Fibroblast of villous mesenchyme (primary cell): ENCODE data around the gene LDLRAP1. TPM values are rescaled to one million over a fixed set of nuclear protein-coding genes. Genes with fewer than 3 reads are reported as not detected.

ENCODE experiments used
- DNase-seq: peaks from one replicate; pipeline ENCODE4 v3.0.0-alpha.2; 2010; ENCODE audit warnings: low read depth
- H3K4me3 ChIP-seq: 2 replicates; pipeline ENCODE4 v1.5.1; 2011; ENCODE audit warnings: low read depth, mild to moderate bottlenecking, low read length
- CTCF ChIP-seq: IDR thresholded peaks from 2 replicates; pipeline ENCODE4 v1.5.1; 2012; ENCODE audit warnings: low read depth, mild to moderate bottlenecking, low read length; ENCODE audit not compliant: insufficient read depth
- total RNA-seq: library from RNA; depleted of rRNA; stranded (reverse); fragments of >200 nt; gene quantifications from 2 replicates; pipeline ENCODE4 v1.2.3, GENCODE V29; 2012

LDLRAP1 gene
- total RNA-seq, 1 donor: 24.6 TPM

DNA sequence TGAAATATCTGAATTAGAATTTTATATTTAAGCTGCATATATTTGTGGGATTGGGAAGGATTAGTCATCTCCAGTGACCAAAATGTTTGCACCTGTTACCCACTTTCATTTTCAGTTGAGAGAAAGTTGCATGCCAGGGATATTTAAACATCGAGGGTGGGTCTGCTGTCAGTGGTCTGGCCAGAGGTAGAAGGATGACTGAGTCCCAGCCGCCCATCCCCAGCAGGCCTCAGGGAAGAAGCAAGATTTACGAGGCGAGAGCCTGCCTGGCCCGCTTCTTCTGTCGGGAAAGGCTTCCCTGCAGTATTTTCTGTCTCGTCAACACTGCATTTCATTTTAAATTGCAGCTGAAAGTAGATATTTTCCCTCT lies 71.8 kb downstream of the LDLRAP1 start:
- H3K4me3 ChIP-seq: no peak overlapping the region
- no peak for TF ChIP-seq CTCF
- DNase-seq: no peak

- TF ChIP-seq CTCF: no peak
- H3K4me3 ChIP-seq: peak overlapping the region; percentile 65
- no peak for DNase-seq
Observed at GRCh38 chr1:25615563-25616094, 72.2 kb downstream of the LDLRAP1 start.

DNA sequence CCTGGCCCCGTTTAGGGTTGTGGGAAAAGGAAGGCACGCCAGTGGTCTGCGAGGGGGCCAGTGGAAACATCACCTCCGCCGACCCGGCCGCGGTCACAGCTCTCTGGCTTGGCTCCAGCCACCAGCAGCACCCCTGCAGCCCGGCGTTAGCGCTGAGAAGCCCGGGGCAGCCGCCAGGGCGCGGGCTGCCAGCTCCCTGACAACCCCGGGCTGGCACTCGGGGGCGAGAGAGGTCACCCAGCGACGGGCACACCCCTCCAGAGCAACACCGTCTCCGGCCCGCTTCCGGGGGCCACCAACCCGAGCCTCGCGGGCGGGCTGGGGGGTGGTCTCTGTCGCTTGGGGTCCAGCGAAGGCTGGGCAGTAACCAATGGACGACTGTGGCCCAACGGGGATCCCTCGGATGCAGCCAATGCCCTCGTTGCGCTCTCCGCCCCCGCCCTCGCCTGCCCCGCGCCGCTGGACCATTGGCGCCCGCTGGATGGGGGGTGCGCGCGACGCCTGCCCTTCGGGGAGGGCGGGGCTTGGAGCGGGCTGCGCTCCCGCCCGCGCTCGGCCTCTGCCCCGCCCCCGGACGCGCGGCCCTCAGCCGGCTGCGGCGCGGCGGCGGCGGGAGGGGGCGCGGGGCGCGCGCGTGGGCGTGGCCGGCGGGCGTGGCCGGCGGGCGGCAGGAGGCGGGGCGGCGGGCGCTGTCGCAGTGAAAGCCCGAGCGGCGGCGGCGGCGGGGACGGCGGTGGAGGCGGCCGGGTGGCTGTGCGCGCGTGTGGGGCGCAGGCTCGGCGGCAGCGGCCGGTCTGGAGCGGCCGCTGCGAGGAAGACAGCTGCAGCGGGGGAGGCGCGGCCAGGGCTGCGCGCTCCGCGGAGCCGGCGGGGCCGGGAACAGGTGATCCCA lies 72.9 kb downstream of the LDLRAP1 start, which contains the start of gene MAN1C1:
Gene MAN1C1, plus strand, starts transcription at position 697 of the 892 bp plus-strand sequence. CDS start 1,007 bp downstream, outside the sequence.
- TF ChIP-seq CTCF: peak; percentile 43
- H3K4me3 ChIP-seq: peak within 1 kb of the TSS; percentile 65
- DNase-seq: peak; percentile 79

- TF ChIP-seq CTCF: no peak
- DNase-seq: no peak
- H3K4me3 ChIP-seq: peak overlapping the region; percentile 56
Observed at GRCh38 chr1:25616987-25617624, 73.7 kb downstream of the LDLRAP1 start.

DNA sequence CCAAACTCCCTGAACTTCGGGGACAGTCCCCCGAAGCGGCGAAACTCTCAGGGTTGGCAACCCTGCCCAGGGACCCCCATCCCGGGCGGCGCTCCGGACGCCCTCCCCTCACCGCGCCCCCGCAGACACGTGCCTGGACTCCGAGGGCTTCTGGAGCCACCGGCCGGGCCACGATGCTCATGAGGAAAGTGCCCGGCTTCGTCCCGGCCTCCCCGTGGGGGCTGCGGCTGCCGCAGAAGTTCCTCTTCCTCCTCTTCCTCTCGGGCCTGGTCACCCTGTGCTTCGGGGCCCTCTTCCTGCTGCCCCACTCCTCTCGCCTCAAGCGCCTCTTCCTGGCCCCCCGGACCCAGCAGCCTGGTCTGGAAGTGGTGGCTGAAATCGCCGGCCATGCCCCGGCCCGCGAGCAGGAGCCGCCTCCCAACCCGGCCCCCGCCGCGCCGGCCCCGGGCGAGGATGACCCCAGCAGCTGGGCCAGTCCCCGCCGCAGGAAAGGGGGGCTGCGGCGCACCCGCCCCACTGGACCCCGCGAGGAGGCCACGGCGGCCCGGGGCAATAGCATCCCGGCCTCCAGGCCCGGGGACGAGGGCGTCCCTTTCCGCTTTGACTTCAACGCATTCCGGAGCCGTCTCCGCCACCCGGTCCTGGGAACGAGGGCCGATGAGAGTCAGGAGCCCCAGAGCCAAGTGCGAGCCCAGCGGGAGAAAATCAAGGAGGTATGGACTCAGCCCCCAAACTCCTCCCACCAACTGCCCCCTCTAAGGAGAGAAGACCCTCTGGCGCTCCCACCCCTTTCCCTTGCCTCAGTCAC lies 74.4 kb downstream of the LDLRAP1 start:
- DNase-seq: no peak
- TF ChIP-seq CTCF: no peak

GRCh38 chr1:25618433-25618808 lies 75.0 kb downstream of the LDLRAP1 start:
- no peak for TF ChIP-seq CTCF
- no peak for DNase-seq
- H3K4me3 ChIP-seq: peak overlapping the region; percentile 9

More for the DNA sequence above, 74.4 kb downstream of the LDLRAP1 start:
- peak overlapping the region; percentile 51 for H3K4me3 ChIP-seq
